ENCODE measurements around the gene SOX11.

The SOX11 gene

GRCh38 chr2:5701266-5701665 is 9.1 kb downstream of the SOX11 start:
- Histone ChIP-seq H3K4me3 (ENCODE audit: low read length) (no peak overlapping the region), H3K9me3 (ENCODE audit: insufficient read depth, low read depth, low read length) (no peaks in the 10 kb centered on the region), H3K9ac (ENCODE audit: low read depth, low read length) (no peak overlapping the region), H3K4me1 (ENCODE audit: insufficient read depth, low read length) (peaks cover 28% of the 10 kb centered on the region; the same call in 1 of the 2 replicates), H3K27me3 (ENCODE audit: insufficient read depth, low read length) (no peaks in the 10 kb centered on the region), H3K27ac (ENCODE audit: low read length) (no peak overlapping the region), H3K36me3 (ENCODE audit: insufficient read depth, low read depth, low read length) (peaks cover 31% of the 10 kb centered on the region)

DNA sequence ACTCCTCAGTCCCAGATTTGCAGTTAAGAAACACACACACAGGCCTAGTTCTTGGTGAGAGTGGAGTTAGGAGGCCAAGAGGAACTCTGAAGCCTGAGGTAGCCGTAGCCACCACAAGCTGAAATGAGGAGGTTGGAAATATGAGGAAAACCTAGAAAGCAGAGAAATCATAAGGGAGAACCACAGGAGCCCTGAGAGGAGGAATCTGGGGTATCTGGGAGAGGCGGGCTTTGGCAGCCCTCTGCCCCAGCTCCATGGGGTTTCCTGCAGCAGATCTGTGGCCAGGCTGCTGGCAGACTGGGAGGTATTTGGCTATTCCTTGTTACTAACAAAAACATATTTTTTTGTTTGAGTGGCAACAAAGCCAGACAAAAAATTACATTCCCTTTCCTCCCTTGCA is 11.0 kb downstream of the SOX11 start:
- Histone ChIP-seq H3K4me3 (ENCODE audit: low read length) (no peak overlapping the region), H3K27ac (ENCODE audit: low read length) (no peak overlapping the region), H3K4me1 (ENCODE audit: insufficient read depth, low read length) (peaks cover 22% of the 10 kb centered on the region; the same call in 1 of the 2 replicates), H3K36me3 (ENCODE audit: insufficient read depth, low read depth, low read length) (peaks cover 31% of the 10 kb centered on the region), H3K9ac (ENCODE audit: low read depth, low read length) (no peak overlapping the region), H3K9me3 (ENCODE audit: insufficient read depth, low read depth, low read length) (no peaks in the 10 kb centered on the region), H3K27me3 (ENCODE audit: insufficient read depth, low read length) (no peaks in the 10 kb centered on the region)

- H3K36me3 ChIP-seq (ENCODE audit: insufficient read depth, low read depth, low read length), result peaks cover 25% of the 10 kb centered on the region
- H3K4me1 ChIP-seq (ENCODE audit: insufficient read depth, low read length), result peaks cover 3% of the 10 kb centered on the region; the same call in 1 of the 2 replicates
- no peak overlapping the region for H3K9ac ChIP-seq (ENCODE audit: low read depth, low read length)
- no peak overlapping the region for H3K27ac ChIP-seq (ENCODE audit: low read length)
- no peak overlapping the region for H3K4me3 ChIP-seq (ENCODE audit: low read length)
- no peaks in the 10 kb centered on the region for H3K9me3 ChIP-seq (ENCODE audit: insufficient read depth, low read depth, low read length)
- H3K27me3 ChIP-seq (ENCODE audit: insufficient read depth, low read length), result no peaks in the 10 kb centered on the region
Measured at GRCh38 chr2:5705490-5705889, 13.3 kb downstream of the SOX11 start.

DNA sequence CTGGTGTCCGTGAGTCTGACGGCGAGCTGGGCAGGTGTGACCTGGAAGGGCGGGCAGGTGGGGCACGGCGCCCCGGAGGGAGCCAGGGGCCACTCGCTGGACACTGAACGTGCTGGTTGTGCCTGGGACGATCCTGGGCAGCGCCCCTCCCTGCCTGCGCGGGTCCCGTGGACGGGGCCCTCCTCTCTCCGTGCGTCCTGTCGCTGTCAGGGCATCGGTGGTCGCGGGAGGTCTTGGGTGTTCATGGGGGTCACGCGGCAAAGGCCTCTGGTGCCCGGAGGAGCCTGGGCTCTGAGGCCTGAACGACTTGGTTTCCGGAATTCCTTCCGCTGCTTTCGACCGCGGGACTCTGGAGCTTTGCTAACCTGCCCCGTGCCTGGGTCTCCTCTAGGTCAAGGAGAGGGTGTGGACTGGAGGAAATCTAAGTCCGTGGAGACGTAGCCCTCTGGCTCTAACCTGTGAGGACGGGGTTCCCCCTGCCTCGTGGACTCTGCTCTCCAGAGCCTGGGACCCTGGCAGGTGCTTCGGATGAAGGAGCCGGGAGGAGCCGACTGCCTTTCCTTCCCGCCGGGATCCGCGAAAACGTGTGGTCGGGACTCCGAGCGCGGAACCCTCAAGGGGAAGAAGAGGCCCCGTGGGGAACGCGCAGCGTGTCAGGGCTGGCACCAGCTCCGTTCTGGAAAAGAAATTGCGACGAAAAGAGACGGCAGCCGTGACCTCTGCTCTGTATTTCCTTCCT is 14.7 kb downstream of the SOX11 start:
- H3K4me3 ChIP-seq (ENCODE audit: low read length), result no peak overlapping the region
- no peak overlapping the region for H3K27ac ChIP-seq (ENCODE audit: low read length)
- H3K27me3 ChIP-seq (ENCODE audit: insufficient read depth, low read length), result no peaks in the 10 kb centered on the region
- no peaks in the 10 kb centered on the region for H3K9me3 ChIP-seq (ENCODE audit: insufficient read depth, low read depth, low read length)
- no peak overlapping the region for H3K9ac ChIP-seq (ENCODE audit: low read depth, low read length)
- H3K36me3 ChIP-seq (ENCODE audit: insufficient read depth, low read depth, low read length), result peaks cover 16% of the 10 kb centered on the region
- H3K4me1 ChIP-seq (ENCODE audit: insufficient read depth, low read length), result no peaks in the 10 kb centered on the region

DNA sequence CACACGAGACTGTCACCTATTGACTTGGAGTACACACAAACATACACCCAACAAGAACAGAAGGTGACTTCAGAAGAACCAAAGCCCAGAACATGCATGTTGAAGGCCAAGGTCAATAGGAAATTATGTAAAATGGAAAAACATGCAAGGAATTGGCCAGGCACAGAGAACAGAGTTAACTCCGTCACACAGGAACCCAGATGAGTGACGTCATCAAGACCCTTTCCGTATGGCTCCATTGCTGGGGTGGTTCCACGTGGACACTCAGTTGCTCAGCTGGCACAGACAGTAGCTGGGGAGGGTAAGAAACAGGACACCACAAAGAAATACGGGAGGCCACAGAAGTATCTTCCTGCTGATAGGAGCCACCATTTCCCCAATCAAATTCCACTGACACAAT is 18.4 kb downstream of the SOX11 start:
- H3K27ac ChIP-seq (ENCODE audit: low read length), result no peak overlapping the region
- H3K4me1 ChIP-seq (ENCODE audit: insufficient read depth, low read length), result no peaks in the 10 kb centered on the region
- H3K4me3 ChIP-seq (ENCODE audit: low read length), result no peak overlapping the region
- no peaks in the 10 kb centered on the region for H3K36me3 ChIP-seq (ENCODE audit: insufficient read depth, low read depth, low read length)
- no peaks in the 10 kb centered on the region for H3K9me3 ChIP-seq (ENCODE audit: insufficient read depth, low read depth, low read length)
- H3K9ac ChIP-seq (ENCODE audit: low read depth, low read length), result no peak overlapping the region
- no peaks in the 10 kb centered on the region for H3K27me3 ChIP-seq (ENCODE audit: insufficient read depth, low read length)

- H3K27me3 ChIP-seq (ENCODE audit: insufficient read depth, low read length), result no peaks in the 10 kb centered on the region
- no peak overlapping the region for H3K4me3 ChIP-seq (ENCODE audit: low read length)
- H3K9me3 ChIP-seq (ENCODE audit: insufficient read depth, low read depth, low read length), result no peaks in the 10 kb centered on the region
- H3K27ac ChIP-seq (ENCODE audit: low read length), result no peak overlapping the region
- no peak overlapping the region for H3K9ac ChIP-seq (ENCODE audit: low read depth, low read length)
- no peaks in the 10 kb centered on the region for H3K4me1 ChIP-seq (ENCODE audit: insufficient read depth, low read length)
- no peaks in the 10 kb centered on the region for H3K36me3 ChIP-seq (ENCODE audit: insufficient read depth, low read depth, low read length)
Measured at GRCh38 chr2:5713101-5713500, 20.9 kb downstream of the SOX11 start.

- H3K4me1 ChIP-seq (ENCODE audit: insufficient read depth, low read length), result no peaks in the 10 kb centered on the region; the same call in 1 of the 2 replicates
- no peak overlapping the region for H3K9ac ChIP-seq (ENCODE audit: low read depth, low read length)
- H3K9me3 ChIP-seq (ENCODE audit: insufficient read depth, low read depth, low read length), result no peaks in the 10 kb centered on the region
- no peaks in the 10 kb centered on the region for H3K27me3 ChIP-seq (ENCODE audit: insufficient read depth, low read length)
- no peaks in the 10 kb centered on the region for H3K36me3 ChIP-seq (ENCODE audit: insufficient read depth, low read depth, low read length)
- H3K27ac ChIP-seq (ENCODE audit: low read length), result no peak overlapping the region
- H3K4me3 ChIP-seq (ENCODE audit: low read length), result no peak overlapping the region
Measured at GRCh38 chr2:5719629-5720334, 27.6 kb downstream of the SOX11 start.

GRCh38 chr2:5720426-5720825 is 28.2 kb downstream of the SOX11 start:
- H3K9me3 ChIP-seq (ENCODE audit: insufficient read depth, low read depth, low read length), result no peaks in the 10 kb centered on the region
- no peak overlapping the region for H3K27ac ChIP-seq (ENCODE audit: low read length)
- no peaks in the 10 kb centered on the region for H3K27me3 ChIP-seq (ENCODE audit: insufficient read depth, low read length)
- no peaks in the 10 kb centered on the region for H3K36me3 ChIP-seq (ENCODE audit: insufficient read depth, low read depth, low read length)
- H3K4me3 ChIP-seq (ENCODE audit: low read length), result no peak overlapping the region
- H3K4me1 ChIP-seq (ENCODE audit: insufficient read depth, low read length), result peaks cover 2% of the 10 kb centered on the region; the same call in 1 of the 2 replicates
- H3K9ac ChIP-seq (ENCODE audit: low read depth, low read length), result no peak overlapping the region

GRCh38 chr2:5722236-5722635 is 30.1 kb downstream of the SOX11 start:
- no peak overlapping the region for H3K27ac ChIP-seq (ENCODE audit: low read length)
- no peaks in the 10 kb centered on the region for H3K36me3 ChIP-seq (ENCODE audit: insufficient read depth, low read depth, low read length)
- H3K9me3 ChIP-seq (ENCODE audit: insufficient read depth, low read depth, low read length), result no peaks in the 10 kb centered on the region
- H3K27me3 ChIP-seq (ENCODE audit: insufficient read depth, low read length), result no peaks in the 10 kb centered on the region
- no peak overlapping the region for H3K9ac ChIP-seq (ENCODE audit: low read depth, low read length)
- H3K4me3 ChIP-seq (ENCODE audit: low read length), result no peak overlapping the region
- H3K4me1 ChIP-seq (ENCODE audit: insufficient read depth, low read length), result peaks cover 10% of the 10 kb centered on the region

DNA sequence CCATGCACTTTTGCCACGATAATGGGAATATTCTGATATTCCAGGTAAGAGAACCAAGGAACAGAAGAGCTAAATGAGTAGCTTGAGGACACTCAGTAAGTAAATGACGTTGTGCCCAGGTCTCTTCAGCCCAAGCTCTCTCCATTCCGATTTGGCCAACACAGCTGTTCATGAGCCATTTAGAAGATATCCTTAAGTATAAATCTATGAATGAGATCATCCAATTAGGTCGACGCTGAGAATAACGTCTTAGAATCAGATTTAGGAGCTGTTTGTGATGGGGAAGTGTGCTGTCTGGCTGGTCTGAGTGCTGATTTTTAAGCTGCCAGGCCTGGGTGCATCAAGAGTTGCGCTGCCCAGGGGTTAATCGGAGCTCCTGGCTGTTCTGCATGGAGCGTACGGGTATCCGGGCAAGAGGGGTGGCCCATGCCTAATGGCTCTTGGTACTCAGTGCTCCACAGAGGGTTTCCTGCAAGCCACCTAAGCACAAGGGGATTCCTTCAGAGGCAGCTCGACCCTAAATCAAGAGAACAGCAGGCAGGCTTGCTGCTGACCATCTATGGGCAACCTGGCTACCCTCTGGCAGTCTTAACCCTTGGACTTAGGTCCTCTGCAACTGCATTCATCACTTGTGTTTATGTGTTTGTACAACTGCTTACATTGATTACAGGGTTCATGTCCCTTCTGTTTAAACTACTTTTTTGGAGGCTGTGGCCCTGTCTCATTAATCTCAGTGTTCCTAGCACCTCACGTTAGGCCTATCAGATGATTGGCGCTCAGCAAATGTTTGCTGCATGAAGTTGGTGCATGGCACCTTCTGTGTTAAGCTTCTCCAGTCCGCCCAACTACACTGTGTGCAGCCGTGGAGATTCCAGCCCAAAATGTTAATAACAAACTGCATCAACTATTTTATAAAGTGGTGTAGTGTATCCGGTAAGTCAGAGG is 31.9 kb downstream of the SOX11 start:
- Histone ChIP-seq H3K27me3 (ENCODE audit: insufficient read depth, low read length) (no peaks in the 10 kb centered on the region), H3K4me3 (ENCODE audit: low read length) (no peak overlapping the region), H3K27ac (ENCODE audit: low read length) (peak overlapping the region; percentile 74), H3K9ac (ENCODE audit: low read depth, low read length) (peak overlapping the region; percentile 73; the same call in 1 of the 2 replicates), H3K4me1 (ENCODE audit: insufficient read depth, low read length) (peaks cover 15% of the 10 kb centered on the region), H3K36me3 (ENCODE audit: insufficient read depth, low read depth, low read length) (no peaks in the 10 kb centered on the region), H3K9me3 (ENCODE audit: insufficient read depth, low read depth, low read length) (no peaks in the 10 kb centered on the region)

GRCh38 chr2:5725072-5725471 is 32.9 kb downstream of the SOX11 start:
- Histone ChIP-seq H3K27me3 (ENCODE audit: insufficient read depth, low read length) (no peaks in the 10 kb centered on the region), H3K27ac (ENCODE audit: low read length) (peak overlapping the region; percentile 74), H3K36me3 (ENCODE audit: insufficient read depth, low read depth, low read length) (no peaks in the 10 kb centered on the region), H3K4me1 (ENCODE audit: insufficient read depth, low read length) (peaks cover 15% of the 10 kb centered on the region), H3K9ac (ENCODE audit: low read depth, low read length) (peak overlapping the region; percentile 73; the same call in 1 of the 2 replicates), H3K9me3 (ENCODE audit: insufficient read depth, low read depth, low read length) (no peaks in the 10 kb centered on the region), H3K4me3 (ENCODE audit: low read length) (peak overlapping the region; percentile 74)

All from iPS-20b (cell line).